ENCODE results near the gene TCTN1.
"Not testable (repeated sequence)": the region's sequence is repeated elsewhere in the genome, so short reads cannot be mapped to it uniquely, and the experiment has no call there.

Gene TCTN1

GRCh38 chr12:110577864-110578693 is 35.9 kb upstream of the TCTN1 start:
- Histone ChIP-seq H3K27ac (ENCODE audit: low read depth, low read length) (peak overlapping the region; percentile 60), H3K4me3 (ENCODE audit: low read length) (peak overlapping the region; percentile 14), H3K9ac (ENCODE audit: low read length) (no peak overlapping the region), H3K27me3 (ENCODE audit: control insufficient read depth, insufficient read depth, low read length) (no peaks in the 10 kb centered on the region), H3K4me1 (ENCODE audit: control insufficient read depth, insufficient read depth, low read length) (peaks cover 14% of the 10 kb centered on the region), H3K36me3 (ENCODE audit: control insufficient read depth, insufficient read depth, low read length) (peaks cover 3% of the 10 kb centered on the region)

DNA sequence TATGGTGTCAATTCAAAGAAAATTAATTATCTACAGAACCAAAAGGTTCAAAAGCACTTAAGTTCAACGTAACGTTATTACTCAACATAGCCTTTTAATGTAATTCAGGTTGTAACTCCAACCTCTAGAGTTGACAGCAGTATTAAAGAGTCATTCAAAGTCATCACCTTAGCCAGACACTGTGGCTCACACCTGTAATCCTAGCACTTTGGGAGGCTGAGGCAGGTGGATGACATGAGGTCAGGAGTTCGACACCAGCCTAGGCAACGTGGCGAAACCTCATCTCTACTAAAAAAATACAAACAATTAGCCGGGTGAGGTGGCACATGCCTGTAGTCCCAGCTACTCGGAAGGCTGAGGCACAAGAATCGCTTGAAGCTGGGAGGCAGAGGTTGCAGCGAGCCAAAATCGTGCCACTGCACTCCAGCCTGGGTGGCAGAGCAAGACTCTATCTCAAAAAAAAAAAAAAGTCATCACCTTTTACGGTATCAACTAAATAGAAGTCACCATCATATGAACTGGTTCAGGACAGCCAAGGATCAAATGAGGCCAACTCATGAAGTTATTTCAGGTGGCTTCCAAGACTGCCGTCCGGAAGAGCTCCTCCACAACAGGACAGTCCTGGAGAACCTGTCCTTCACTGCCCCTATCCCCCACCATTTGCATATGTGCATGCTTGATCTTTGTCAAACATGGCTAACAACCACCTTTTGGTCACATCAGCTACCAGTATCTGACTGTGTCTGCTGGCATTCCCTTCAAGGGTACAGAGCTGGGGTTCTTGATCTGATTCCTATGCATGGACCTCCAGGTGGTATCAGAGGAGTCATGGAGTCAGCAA is 35.0 kb upstream of the TCTN1 start:
- Histone ChIP-seq H3K27ac (ENCODE audit: low read depth, low read length) (no peak overlapping the region), H3K27me3 (ENCODE audit: control insufficient read depth, insufficient read depth, low read length) (no peaks in the 10 kb centered on the region), H3K4me1 (ENCODE audit: control insufficient read depth, insufficient read depth, low read length) (peaks cover 20% of the 10 kb centered on the region), H3K4me3 (ENCODE audit: low read length) (peak overlapping the region; percentile 22), H3K9ac (ENCODE audit: low read length) (no peak overlapping the region), H3K36me3 (ENCODE audit: control insufficient read depth, insufficient read depth, low read length) (peaks cover 3% of the 10 kb centered on the region)

DNA sequence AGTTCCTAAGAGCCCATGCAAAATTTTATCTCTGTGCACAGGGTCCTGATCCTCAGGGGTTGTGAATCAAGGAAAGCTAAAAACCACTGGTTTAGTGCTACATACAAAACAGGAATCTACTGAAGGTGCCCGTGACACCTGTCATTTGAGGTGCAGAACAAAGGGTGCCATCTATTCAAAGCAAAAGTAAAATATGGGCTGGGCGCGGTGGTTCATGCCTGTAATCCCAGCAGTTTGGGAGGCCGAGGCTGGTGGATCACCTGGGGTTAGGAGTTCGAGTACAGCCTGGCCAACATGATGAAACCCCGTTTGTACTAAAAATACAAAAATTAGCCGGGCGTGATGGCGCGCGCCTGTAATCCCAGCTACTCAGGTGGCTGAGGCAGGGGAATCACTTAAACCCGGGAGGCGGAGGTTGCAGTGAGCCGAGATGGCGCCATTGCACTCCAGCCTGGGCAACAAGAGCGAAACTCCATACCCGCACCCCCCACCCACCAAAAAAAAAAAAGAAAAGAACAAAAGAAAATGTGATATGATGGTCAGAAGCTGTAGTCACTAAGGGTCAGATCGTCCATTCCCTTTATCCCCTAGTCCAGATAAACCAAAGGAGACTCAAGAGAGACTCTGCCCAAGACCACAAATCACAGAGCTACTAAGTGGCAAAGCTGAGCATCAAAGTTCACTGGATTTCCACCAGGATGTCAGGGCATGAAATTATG is 34.2 kb upstream of the TCTN1 start:
- no peak overlapping the region for H3K4me3 ChIP-seq (ENCODE audit: low read length)
- peaks cover 3% of the 10 kb centered on the region for H3K36me3 ChIP-seq (ENCODE audit: control insufficient read depth, insufficient read depth, low read length)
- H3K9ac ChIP-seq (ENCODE audit: low read length) = no peak overlapping the region
- H3K27me3 ChIP-seq (ENCODE audit: control insufficient read depth, insufficient read depth, low read length) = no peaks in the 10 kb centered on the region
- no peak overlapping the region for H3K27ac ChIP-seq (ENCODE audit: low read depth, low read length)
- peaks cover 21% of the 10 kb centered on the region for H3K4me1 ChIP-seq (ENCODE audit: control insufficient read depth, insufficient read depth, low read length)

GRCh38 chr12:110581931-110582275 is 32.0 kb upstream of the TCTN1 start:
- peak overlapping the region; percentile 97 for H3K4me3 ChIP-seq (ENCODE audit: low read length)
- peaks cover 27% of the 10 kb centered on the region for H3K4me1 ChIP-seq (ENCODE audit: control insufficient read depth, insufficient read depth, low read length)
- H3K27ac ChIP-seq (ENCODE audit: low read depth, low read length) = peak overlapping the region; percentile 89
- H3K9ac ChIP-seq (ENCODE audit: low read length) = peak overlapping the region; percentile 97
- H3K36me3 ChIP-seq (ENCODE audit: control insufficient read depth, insufficient read depth, low read length) = peaks cover 3% of the 10 kb centered on the region
- no peaks in the 10 kb centered on the region for H3K27me3 ChIP-seq (ENCODE audit: control insufficient read depth, insufficient read depth, low read length)

- peaks cover 27% of the 10 kb centered on the region for H3K4me1 ChIP-seq (ENCODE audit: control insufficient read depth, insufficient read depth, low read length)
- H3K27ac ChIP-seq (ENCODE audit: low read depth, low read length) = peak overlapping the region; percentile 89
- peak overlapping the region; percentile 97 for H3K4me3 ChIP-seq (ENCODE audit: low read length)
- H3K36me3 ChIP-seq (ENCODE audit: control insufficient read depth, insufficient read depth, low read length) = peaks cover 3% of the 10 kb centered on the region
- peak overlapping the region; percentile 97 for H3K9ac ChIP-seq (ENCODE audit: low read length)
- H3K27me3 ChIP-seq (ENCODE audit: control insufficient read depth, insufficient read depth, low read length) = no peaks in the 10 kb centered on the region
These were observed 31.4 kb upstream of the TCTN1 start for GRCh38 chr12:110582276-110583136.

- H3K27me3 ChIP-seq (ENCODE audit: control insufficient read depth, insufficient read depth, low read length) = no peaks in the 10 kb centered on the region
- H3K4me1 ChIP-seq (ENCODE audit: control insufficient read depth, insufficient read depth, low read length) = peaks cover 20% of the 10 kb centered on the region
- peak within 1 kb of the TSS; percentile 97 for H3K4me3 ChIP-seq (ENCODE audit: low read length)
- peak within 1 kb of the TSS; percentile 97 for H3K9ac ChIP-seq (ENCODE audit: low read length)
- H3K36me3 ChIP-seq (ENCODE audit: control insufficient read depth, insufficient read depth, low read length) = peaks cover 3% of the 10 kb centered on the region
- peak within 1 kb of the TSS; percentile 89 for H3K27ac ChIP-seq (ENCODE audit: low read depth, low read length)
These were observed 30.5 kb upstream of the TCTN1 start, which contains the start of gene PPTC7 for GRCh38 chr12:110583137-110584059. TSS of gene PPTC7 (minus strand) at chr12:110583318. CDS start at chr12:110583031, 287 bp downstream.

- Histone ChIP-seq H3K9ac (ENCODE audit: low read length) (no peak overlapping the region), H3K27ac (ENCODE audit: low read depth, low read length) (peak overlapping the region; percentile 56), H3K4me1 (ENCODE audit: control insufficient read depth, insufficient read depth, low read length) (peaks cover 20% of the 10 kb centered on the region), H3K27me3 (ENCODE audit: control insufficient read depth, insufficient read depth, low read length) (no peaks in the 10 kb centered on the region), H3K36me3 (ENCODE audit: control insufficient read depth, insufficient read depth, low read length) (peaks cover 3% of the 10 kb centered on the region), H3K4me3 (ENCODE audit: low read length) (no peak overlapping the region)
These were observed 28.6 kb upstream of the TCTN1 start for GRCh38 chr12:110585231-110585799.

DNA sequence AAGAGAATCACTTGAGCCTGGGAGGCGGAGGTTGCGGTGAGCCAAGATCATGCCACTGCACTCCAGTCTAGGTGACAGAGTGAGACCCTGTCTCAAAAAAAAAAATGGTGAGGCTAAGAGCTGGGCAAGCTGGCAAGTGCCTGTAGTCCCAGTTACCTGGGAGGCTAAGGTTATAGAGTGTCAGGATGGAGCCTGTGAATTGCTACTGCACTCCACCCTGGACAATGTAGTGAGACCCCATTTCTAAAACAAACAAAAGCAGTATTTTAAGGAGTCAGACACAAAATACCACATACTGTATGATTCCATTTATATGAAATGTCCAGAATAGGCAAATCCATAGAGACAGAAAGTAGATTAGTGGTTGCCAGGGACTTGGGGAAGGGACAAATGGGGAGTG is 26.8 kb upstream of the TCTN1 start:
- H3K4me1 ChIP-seq (ENCODE audit: control insufficient read depth, insufficient read depth, low read length) = peaks cover 20% of the 10 kb centered on the region
- H3K27ac ChIP-seq (ENCODE audit: low read depth, low read length); H3K27me3 ChIP-seq (ENCODE audit: control insufficient read depth, insufficient read depth, low read length): not testable (repeated sequence)

GRCh38 chr12:110590059-110590458 is 23.9 kb upstream of the TCTN1 start:
- Histone ChIP-seq H3K4me3 (ENCODE audit: low read length) (no peak overlapping the region), H3K4me1 (ENCODE audit: control insufficient read depth, insufficient read depth, low read length) (peaks cover 10% of the 10 kb centered on the region), H3K9ac (ENCODE audit: low read length) (no peak overlapping the region), H3K36me3 (ENCODE audit: control insufficient read depth, insufficient read depth, low read length) (no peaks in the 10 kb centered on the region), H3K27me3 (ENCODE audit: control insufficient read depth, insufficient read depth, low read length) (no peaks in the 10 kb centered on the region), H3K27ac (ENCODE audit: low read depth, low read length) (no peak overlapping the region)

More for the DNA sequence above, 26.8 kb upstream of the TCTN1 start:
- H3K4me3 ChIP-seq (ENCODE audit: low read length); H3K9ac ChIP-seq (ENCODE audit: low read length); H3K36me3 ChIP-seq (ENCODE audit: control insufficient read depth, insufficient read depth, low read length): not testable (repeated sequence)

DNA sequence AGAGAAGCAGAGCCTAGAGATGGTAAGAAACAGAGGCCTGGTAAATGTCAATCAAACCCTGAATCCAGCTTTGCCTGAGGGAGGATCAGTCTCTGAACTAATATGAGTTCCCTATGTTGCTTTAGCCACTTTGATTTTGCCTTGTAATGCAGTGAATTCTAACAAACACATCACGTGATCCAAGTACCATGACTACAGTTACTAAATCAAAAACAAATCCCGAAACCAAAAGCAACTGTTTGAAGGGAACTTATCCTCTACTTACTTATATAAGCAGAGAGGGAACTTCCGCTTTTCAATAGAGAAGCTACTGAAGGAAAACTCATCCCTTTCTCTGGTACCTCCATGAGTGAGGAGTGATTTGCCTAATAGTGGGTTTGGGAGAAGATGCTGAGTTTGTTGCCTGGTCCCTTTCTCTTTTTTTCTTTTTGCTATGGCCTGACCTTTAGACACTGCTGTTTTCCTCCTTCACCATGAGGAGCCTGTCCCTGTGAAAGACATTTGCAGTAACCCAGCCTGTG is 23.1 kb upstream of the TCTN1 start:
- Histone ChIP-seq H3K4me1 (ENCODE audit: control insufficient read depth, insufficient read depth, low read length) (peaks cover 4% of the 10 kb centered on the region), H3K4me3 (ENCODE audit: low read length) (no peak overlapping the region), H3K27ac (ENCODE audit: low read depth, low read length) (peak overlapping the region; percentile 3)

More for the DNA sequence above, 23.1 kb upstream of the TCTN1 start:
- Histone ChIP-seq H3K36me3 (ENCODE audit: control insufficient read depth, insufficient read depth, low read length) (no peaks in the 10 kb centered on the region), H3K9ac (ENCODE audit: low read length) (no peak overlapping the region), H3K27me3 (ENCODE audit: control insufficient read depth, insufficient read depth, low read length) (no peaks in the 10 kb centered on the region)

All from rectal smooth muscle tissue (tissue), 1 donor.